HG03159 (cell line): ENCODE results near the gene SEC22A.
"Not testable (repeated sequence)": the region's sequence is repeated elsewhere in the genome, so short reads cannot be mapped to it uniquely, and the experiment has no call there.

Source experiments
- ATAC-seq: cut with Tn5 transposase; IDR thresholded peaks from one replicate; pipeline ENCODE4 v1.9.1; 2021; ENCODE audit warnings: mild to moderate bottlenecking, moderate library complexity; ENCODE audit not compliant: unreplicated experiment

SEC22A gene

GRCh38 chr3:123169930-123170329, 31.8 kb upstream of the SEC22A start:
- no peak for ATAC-seq

- ATAC-seq: no peak
Observed at GRCh38 chr3:123180791-123181190, 21.0 kb upstream of the SEC22A start.

DNA sequence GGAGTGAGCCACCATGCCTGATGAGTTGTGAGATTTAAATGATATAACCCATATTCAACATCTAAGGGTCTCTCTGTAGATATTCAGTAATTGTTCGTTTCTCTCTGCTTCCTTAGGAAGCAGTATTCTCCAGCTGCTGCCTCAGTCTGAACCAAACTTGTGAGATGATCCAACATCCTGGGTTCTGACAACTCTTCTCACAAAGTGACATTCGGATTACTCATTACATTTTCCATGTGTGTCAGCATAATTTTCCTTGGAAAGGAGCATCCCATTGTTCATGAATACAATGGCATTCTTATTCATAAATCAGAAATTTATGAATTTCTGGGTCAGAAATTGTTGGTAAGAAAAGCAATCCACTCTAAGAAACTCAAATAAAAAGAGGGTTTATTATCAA, 15.0 kb upstream of the SEC22A start:
- ATAC-seq: no peak

DNA sequence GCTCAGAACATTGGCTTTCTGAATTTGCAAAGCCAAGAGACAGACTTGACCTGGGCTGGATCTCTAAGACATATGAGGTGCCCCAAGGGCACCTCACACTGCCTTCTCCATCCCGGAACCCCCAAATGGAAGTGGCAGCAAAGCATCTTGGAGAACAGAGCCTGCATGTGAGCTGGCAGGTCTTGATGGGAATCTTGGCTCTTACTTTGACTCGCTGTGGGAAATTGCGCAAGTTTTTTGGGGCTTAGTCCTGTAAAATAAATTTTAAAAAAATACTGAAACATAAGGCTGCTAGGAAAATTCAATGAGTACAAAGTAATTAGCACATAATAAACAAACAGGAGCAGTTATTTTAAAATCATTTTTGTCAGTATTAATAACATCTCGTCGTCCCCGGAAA, 13.7 kb upstream of the SEC22A start:
- no peak for ATAC-seq

DNA sequence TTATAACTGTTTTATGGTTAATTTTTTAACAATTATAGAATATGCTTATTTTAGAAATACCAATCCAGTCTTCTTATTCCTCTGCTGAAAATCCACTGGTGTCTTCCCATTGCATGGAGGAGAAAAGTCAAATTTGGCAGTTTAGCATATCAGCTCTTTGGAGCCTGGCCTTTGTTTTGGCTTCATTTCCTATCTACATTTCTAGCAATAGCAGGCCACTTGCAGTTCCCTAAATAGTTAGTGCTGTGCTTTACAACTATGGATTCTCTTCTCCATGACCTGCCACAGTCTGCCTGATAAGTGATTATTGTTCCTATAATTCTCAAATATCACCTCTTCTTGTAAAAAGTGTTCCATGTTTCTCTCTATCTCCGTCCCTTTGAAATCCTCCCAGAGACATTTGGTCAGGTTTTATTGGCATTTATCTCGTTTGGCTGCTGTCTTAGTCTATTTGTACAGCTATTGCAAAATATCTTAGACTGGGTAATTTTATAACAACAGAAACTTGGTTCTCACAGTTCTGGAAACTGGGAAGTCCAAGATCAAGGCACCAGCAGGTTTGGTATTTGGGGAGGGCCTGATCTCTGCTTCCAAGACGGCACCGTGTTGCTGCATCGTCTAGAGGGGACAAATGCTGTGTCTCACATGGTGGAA, 8.2 kb upstream of the SEC22A start:
- ATAC-seq: no peak

GRCh38 chr3:123194552-123194951, 7.2 kb upstream of the SEC22A start:
- ATAC-seq: no peak

GRCh38 chr3:123198372-123198771, 3.4 kb upstream of the SEC22A start:
- ATAC-seq: no peak

- no peak for ATAC-seq
Observed at GRCh38 chr3:123201223-123201556, 553 bp upstream of the SEC22A start.

GRCh38 chr3:123202451-123202850, 708 bp downstream of the SEC22A start:
- ATAC-seq: no peak

DNA sequence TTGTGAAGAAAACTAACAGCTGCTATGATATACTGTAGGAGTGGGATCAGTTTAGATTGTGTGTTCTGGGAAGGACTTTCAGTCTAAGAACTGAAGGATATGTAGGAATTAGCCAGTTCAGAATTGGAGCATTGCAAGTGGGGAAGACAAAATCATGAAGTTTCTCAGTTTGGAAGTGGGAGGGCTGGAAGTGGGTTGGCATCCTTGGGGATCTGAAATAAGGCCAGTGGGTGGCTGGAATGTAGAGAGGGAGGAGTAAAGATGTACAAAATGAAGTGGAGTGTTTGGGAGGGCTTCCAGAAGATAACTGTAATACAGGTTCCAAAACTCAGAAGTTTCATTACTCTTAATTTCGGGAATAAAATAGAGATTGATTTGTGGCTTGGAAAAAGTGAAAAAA, 17.2 kb downstream of the SEC22A start:
- no peak for ATAC-seq

DNA sequence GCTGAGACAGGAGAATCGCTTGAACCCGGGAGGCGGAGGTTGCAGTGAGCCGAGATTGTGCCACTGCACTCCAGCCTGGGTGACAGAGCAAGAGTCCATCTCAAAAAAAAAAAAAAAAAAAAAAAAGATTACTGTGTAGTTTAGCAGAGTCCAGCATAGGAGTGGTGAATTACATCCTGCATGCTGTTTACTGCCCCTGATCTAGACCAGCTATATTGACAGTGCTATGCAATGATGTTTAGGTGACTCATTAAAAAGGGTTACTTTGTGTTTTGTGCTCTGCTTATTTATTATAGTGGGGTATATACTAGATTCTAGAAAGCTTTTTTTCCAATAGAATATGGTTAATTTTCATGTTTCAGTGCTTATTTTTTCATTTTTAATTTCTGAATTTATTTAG, 19.6 kb downstream of the SEC22A start:
- not testable (repeated sequence) for ATAC-seq

- no peak for ATAC-seq
Observed at GRCh38 chr3:123225016-123225415, 23.3 kb downstream of the SEC22A start.

GRCh38 chr3:123226549-123226948, 24.8 kb downstream of the SEC22A start:
- ATAC-seq: no peak

DNA sequence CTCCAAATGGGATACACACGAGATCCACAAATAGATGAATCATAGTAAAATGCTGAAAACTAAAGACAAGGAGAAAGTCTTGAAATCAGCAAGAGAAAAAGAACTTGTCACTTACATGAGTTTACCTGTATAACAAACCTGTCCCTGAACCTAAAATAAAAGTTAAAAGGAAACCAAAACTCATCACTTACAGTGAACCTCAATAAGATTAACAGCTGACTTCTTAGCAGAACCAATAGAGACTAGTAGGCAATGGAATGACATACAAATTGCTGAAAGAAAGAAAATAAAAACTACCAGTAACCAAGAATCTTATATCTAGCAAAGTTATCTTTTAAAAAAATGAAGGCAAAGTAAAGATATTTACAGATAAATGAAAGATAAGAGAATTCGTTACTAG, 27.4 kb downstream of the SEC22A start:
- no peak for ATAC-seq

GRCh38 chr3:123236902-123237301, 35.2 kb downstream of the SEC22A start:
- no peak for ATAC-seq

DNA sequence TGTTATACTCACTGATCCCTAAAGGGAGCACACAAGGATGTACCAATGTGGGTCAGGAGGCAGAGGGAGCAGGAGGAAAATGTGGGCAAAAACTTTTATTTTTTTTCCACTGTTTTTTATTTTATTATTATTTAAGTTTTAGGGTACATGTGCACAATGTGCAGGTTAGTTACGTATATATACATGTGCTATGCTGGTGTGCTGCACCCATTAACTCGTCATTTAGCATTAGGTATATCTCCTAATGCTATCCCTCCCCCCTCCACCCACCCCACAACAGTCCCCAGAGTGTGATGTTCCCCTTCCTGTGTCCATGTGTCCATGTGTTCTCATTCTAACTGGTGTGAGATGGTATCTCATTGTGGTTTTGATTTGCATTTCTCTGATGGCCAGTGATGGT, 37.4 kb downstream of the SEC22A start:
- not testable (repeated sequence) for ATAC-seq

- no peak for ATAC-seq
Observed at GRCh38 chr3:123239756-123240155, 38.0 kb downstream of the SEC22A start.

- no peak for ATAC-seq
Observed at GRCh38 chr3:123244128-123244527, 42.4 kb downstream of the SEC22A start.

DNA sequence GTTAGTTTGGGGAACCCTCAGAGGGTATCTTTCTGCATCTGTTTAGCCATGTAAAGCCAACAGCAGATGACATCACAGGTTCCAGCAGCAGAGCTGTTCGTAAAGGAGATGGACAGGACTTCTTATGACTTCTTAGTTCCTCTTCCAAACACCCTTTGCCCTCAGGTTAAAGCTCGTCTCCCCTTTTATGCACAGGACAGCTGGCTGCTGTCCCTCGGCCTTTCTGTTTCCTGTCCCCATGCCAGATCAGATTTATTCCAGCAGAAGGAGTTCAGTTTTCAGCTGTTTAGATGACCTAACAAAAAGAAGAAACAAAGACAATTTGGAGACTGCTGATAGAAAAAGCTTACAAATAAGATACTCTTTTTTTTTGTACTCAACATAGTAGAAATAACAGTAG, 45.1 kb downstream of the SEC22A start:
- ATAC-seq: no peak

DNA sequence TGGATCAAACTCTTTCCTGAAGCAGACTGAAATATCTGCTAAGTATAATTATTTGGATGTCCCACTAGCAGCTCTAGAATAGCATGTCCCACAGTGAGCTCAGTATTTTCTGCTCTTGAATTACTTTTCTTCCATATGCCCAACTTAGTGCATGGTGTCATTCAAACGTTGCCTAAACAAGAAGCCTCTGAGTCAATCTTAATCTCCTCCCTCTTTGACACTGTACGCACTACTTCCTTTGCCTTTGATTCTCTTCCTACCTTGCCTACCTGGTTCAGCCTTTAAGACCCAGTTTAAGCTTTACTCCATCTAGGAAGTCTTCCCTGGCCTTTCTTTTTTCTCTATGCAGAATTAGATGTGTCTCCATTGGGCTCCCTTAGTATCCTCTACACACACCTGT, 54.5 kb downstream of the SEC22A start:
- ATAC-seq: no peak

- ATAC-seq: no peak
Observed at GRCh38 chr3:123258359-123258758, 56.6 kb downstream of the SEC22A start.

DNA sequence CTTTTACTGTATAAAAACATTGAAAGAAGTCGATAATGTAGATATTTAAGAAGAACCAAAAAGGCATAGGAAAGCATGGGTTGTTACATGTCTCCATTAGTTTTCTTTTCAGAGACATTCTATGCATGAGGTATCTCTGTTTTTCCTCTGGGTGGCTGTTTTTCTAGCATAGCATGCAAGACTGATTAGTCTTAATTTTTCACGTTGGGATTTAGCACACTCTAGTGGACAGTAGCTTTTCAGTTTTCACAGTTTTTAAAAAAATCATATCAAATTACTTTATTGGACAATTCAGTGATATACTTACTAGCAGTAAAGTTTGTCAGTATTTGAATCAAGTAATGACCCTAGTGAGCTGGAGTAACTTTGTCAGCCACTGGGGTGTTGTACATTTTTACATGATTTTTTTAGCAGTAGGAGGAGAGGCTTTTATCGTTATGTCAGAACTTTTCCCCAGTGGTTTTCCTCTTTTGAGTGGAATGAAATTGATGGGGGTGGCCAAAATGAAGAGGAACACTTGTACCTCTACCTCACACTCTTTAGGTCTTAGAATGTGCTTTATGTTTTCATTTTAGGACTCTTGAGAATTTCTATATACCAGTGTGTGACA, 57.2 kb downstream of the SEC22A start:
- no peak for ATAC-seq

GRCh38 chr3:123261666-123262065, 59.9 kb downstream of the SEC22A start:
- no peak for ATAC-seq
